Measurements from ENCODE around the gene EMILIN1. TPM values are rescaled to one million over a fixed set of nuclear protein-coding genes. Genes with fewer than 3 reads are reported as not detected.

EMILIN1 gene
- total RNA-seq, 1 experiment from 2014 or later = 31.0 TPM

DNA sequence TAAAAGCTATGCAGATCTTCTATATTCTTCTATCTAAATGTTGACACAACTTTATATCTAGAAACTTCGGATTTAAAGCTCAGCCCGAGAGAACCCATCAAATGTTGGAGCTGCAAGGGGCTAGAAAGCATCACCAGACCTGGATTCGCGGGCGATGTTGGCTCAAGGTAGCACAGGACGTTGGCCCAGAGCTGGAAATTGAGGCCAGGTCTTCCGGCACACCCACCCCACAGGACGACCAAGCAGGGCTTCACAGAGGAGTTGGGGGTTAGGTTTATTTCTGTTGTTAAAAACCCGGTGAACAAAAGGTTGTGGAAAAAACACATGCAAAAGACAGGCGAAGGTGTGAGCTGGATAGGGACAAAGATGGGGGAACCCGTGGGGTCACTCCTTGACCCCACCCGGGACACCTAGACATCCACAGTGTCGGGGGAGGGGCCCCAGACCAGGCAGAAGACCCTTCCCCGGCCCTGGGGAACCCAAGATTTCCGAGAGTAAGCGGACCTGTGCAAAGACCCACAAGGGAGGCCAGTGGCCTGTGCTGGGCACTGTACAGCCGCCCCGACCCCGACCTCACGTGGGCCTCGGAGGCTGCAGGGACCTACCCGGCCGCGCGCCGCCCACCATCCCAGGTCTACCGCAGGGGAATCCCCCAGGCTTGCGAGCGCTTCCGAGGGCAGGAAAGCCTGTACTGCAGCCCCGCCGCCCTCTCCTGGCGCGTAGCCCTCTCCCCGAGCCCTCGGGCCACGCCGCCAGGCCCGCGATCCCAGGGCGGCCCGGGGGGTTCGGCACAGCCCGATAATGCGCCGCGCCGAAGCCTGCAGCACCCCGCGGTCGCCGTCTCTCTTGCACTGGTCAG, 28.8 kb upstream of the EMILIN1 start:
- DNase-seq (ENCODE audit: low spot score) = no peak
- H3K9me3 ChIP-seq (ENCODE audit: low read depth, low read length, poor library complexity, severe bottlenecking) = no peaks in the 10 kb centered on the region
- CTCF ChIA-PET = interaction anchor here (0.6 to 2.0 kb wide), 4 partner anchors 23 to 203 kb away, joined by 4 to 6 read pairs (median 5); no protein-coding TSS in a partner anchor
- POLR2A ChIA-PET (ENCODE audit: low non-redundant PET) = no interaction called here
- peak overlapping the region; percentile 91 for H3K27ac ChIP-seq (ENCODE audit: low read depth, low read length, poor library complexity, severe bottlenecking)
- no TSS peak for BruUV-seq (replicated peaks)
- peaks cover 17% of the 10 kb centered on the region for H3K36me3 ChIP-seq (ENCODE audit: insufficient read depth, low read length, poor library complexity, severe bottlenecking)
- intact Hi-C loops (cut with micrococcal nuclease; ENCODE audit: unreplicated experiment) = loop anchor here (1.0 kb wide), 1 partner anchor 17 kb away; the partner anchor contains the start of gene TMEM214
- peak overlapping the region; percentile 74 for H3K4me3 ChIP-seq (ENCODE audit: low read depth, low read length, poor library complexity, severe bottlenecking)
- TF ChIP-seq CTCF (conservative IDR thresholded peaks at IDR 0.05; ENCODE audit: low read depth, low read length) (no peak), EZH2 (IDR thresholded peaks at IDR 0.05; ENCODE audit: borderline replicate concordance, low read depth, low read length, poor library complexity, severe bottlenecking) (no peak)
- peaks cover 12% of the 10 kb centered on the region for H3K4me1 ChIP-seq (ENCODE audit: insufficient read depth, low read length, poor library complexity, severe bottlenecking)
- H3K27me3 ChIP-seq (replicated peaks; ENCODE audit: insufficient read depth, low read depth, low read length, poor library complexity) = no peaks in the 10 kb centered on the region

DNA sequence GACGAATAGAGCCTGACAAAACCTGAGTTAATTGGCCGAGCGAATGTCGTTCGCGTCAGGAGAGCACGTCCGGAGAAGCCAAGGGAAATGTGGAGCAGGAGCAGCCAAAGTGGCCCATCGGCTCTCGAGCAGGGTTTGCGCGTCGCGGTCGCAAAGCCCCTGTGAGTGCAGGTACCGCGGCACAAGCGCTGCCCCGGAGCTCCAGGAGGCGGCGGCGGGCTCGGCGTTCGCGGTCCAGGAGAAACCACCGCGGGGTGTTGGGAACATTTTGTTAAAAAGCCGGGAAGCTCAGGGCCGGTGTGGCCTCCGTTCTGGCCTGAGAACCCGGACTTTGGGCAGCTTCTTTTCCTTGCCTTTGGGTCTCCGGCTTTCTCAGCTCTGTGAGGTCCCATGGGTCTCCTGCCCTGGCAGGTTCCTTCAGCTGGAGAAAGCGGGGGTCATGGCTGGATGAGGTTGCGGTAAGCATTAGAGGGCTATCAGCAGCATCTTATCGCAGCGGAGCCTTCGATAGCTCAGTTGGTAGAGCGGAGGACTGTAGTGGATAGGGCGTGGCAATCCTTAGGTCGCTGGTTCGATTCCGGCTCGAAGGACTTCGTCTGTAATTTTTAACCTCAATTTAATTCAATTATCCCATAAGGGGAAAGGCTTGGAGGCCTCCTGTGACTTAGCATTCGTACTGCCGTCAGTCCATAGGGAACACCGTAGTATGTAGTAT, 28.0 kb upstream of the EMILIN1 start:
- TF ChIP-seq CTCF (conservative IDR thresholded peaks at IDR 0.05; ENCODE audit: low read depth, low read length) (peak; percentile 45), EZH2 (IDR thresholded peaks at IDR 0.05; ENCODE audit: borderline replicate concordance, low read depth, low read length, poor library complexity, severe bottlenecking) (no peak)
- peak; percentile 97 for DNase-seq (ENCODE audit: low spot score)
- no TSS peak for BruUV-seq (replicated peaks)
- no peaks in the 10 kb centered on the region for H3K9me3 ChIP-seq (ENCODE audit: low read depth, low read length, poor library complexity, severe bottlenecking)
- CTCF ChIA-PET = interaction anchor here (0.9 to 2.0 kb wide), 4 partner anchors 22 to 204 kb away, joined by 3 to 5 read pairs (median 4); no protein-coding TSS in a partner anchor
- intact Hi-C loops (cut with micrococcal nuclease; ENCODE audit: unreplicated experiment) = loop anchor here (1.0 kb wide), 1 partner anchor 18 kb away; the partner anchor contains the start of gene TMEM214
- H3K27ac ChIP-seq (ENCODE audit: low read depth, low read length, poor library complexity, severe bottlenecking) = peak overlapping the region; percentile 91
- peaks cover 12% of the 10 kb centered on the region for H3K4me1 ChIP-seq (ENCODE audit: insufficient read depth, low read length, poor library complexity, severe bottlenecking)
- no peaks in the 10 kb centered on the region for H3K27me3 ChIP-seq (replicated peaks; ENCODE audit: insufficient read depth, low read depth, low read length, poor library complexity)
- peaks cover 25% of the 10 kb centered on the region for H3K36me3 ChIP-seq (ENCODE audit: insufficient read depth, low read length, poor library complexity, severe bottlenecking)
- POLR2A ChIA-PET (ENCODE audit: low non-redundant PET) = interaction anchor here (0.6 kb wide), 2 partner anchors 17 to 35 kb away, joined by 4 to 5 read pairs; no protein-coding TSS in a partner anchor
- H3K4me3 ChIP-seq (ENCODE audit: low read depth, low read length, poor library complexity, severe bottlenecking) = peak overlapping the region; percentile 74
